Erythroblast (primary cell): ENCODE measurements around the gene SNRNP27.

Experiments used
- DNase-seq, 2 experiments: peaks; one replicate each; lab custom pipeline; 2025; lab: John Stamatoyannopoulos, UW
- GATA1 ChIP-seq: IDR thresholded peaks from 2 replicates; pipeline ENCODE4 v1.6.1; 2011; ENCODE audit warnings: low read depth, mild to moderate bottlenecking, control low read depth, low read length, moderate library complexity
- POLR2A ChIP-seq: IDR thresholded peaks from 2 replicates; pipeline ENCODE4 v1.6.1; 2011; ENCODE audit warnings: mild to moderate bottlenecking, low read length

Gene SNRNP27

GRCh38 chr2:69933254-69933828 is 39.6 kb downstream of the SNRNP27 start:
- no peak for TF ChIP-seq GATA1
- no peak for TF ChIP-seq POLR2A
- peak in 1 of 2 experiments; percentile 34 for DNase-seq

- TF ChIP-seq GATA1 (no peak), POLR2A (no peak)
- DNase-seq: peak; percentile 39 to 78
Measured at GRCh38 chr2:69933839-69934613, 40.3 kb downstream of the SNRNP27 start.

GRCh38 chr2:69934614-69934908 is 40.8 kb downstream of the SNRNP27 start:
- TF ChIP-seq POLR2A (no peak), GATA1 (no peak)
- DNase-seq: no peak

- DNase-seq: no peak
- TF ChIP-seq GATA1: no peak
- TF ChIP-seq POLR2A: no peak
Measured at GRCh38 chr2:69935011-69935410, 41.3 kb downstream of the SNRNP27 start.

GRCh38 chr2:69936906-69937305 is 43.1 kb downstream of the SNRNP27 start:
- TF ChIP-seq GATA1: no peak
- no peak for TF ChIP-seq POLR2A
- DNase-seq: no peak

GRCh38 chr2:69937968-69938367 is 44.2 kb downstream of the SNRNP27 start:
- no peak for DNase-seq
- TF ChIP-seq POLR2A: no peak
- no peak for TF ChIP-seq GATA1

GRCh38 chr2:69939722-69940121 is 46.0 kb downstream of the SNRNP27 start:
- no peak for TF ChIP-seq POLR2A
- no peak for TF ChIP-seq GATA1
- DNase-seq: no peak

- no peak for DNase-seq
- TF ChIP-seq POLR2A (no peak), GATA1 (no peak)
Measured at GRCh38 chr2:69940691-69941090, 46.9 kb downstream of the SNRNP27 start.

- TF ChIP-seq GATA1 (no peak), POLR2A (no peak)
- no peak for DNase-seq
Measured at GRCh38 chr2:69943000-69943842, 49.5 kb downstream of the SNRNP27 start.

GRCh38 chr2:69943843-69944525 is 50.2 kb downstream of the SNRNP27 start:
- TF ChIP-seq GATA1: no peak
- TF ChIP-seq POLR2A: no peak
- DNase-seq: no peak

- TF ChIP-seq GATA1: no peak
- no peak for TF ChIP-seq POLR2A
- no peak for DNase-seq
Measured at GRCh38 chr2:69944756-69945155, 51.0 kb downstream of the SNRNP27 start.

- TF ChIP-seq POLR2A (no peak), GATA1 (no peak)
- DNase-seq: no peak
Measured at GRCh38 chr2:69945441-69945840, 51.7 kb downstream of the SNRNP27 start.

GRCh38 chr2:69945941-69946340 is 52.2 kb downstream of the SNRNP27 start:
- DNase-seq: no peak
- no peak for TF ChIP-seq POLR2A
- no peak for TF ChIP-seq GATA1
